HG03571 (cell line): ENCODE measurements around the gene NEK4.
"Not testable (repeated sequence)": the region's sequence is repeated elsewhere in the genome, so short reads cannot be mapped to it uniquely, and the experiment has no call there.

Experiments used
- ATAC-seq: cut with Tn5 transposase; IDR thresholded peaks from one replicate; pipeline ENCODE4 v1.9.1; 2021; ENCODE audit not compliant: unreplicated experiment

The NEK4 gene

GRCh38 chr3:52743152-52743551, 27.6 kb downstream of the NEK4 start:
- no peak for ATAC-seq

- ATAC-seq = no peak
These were observed 28.2 kb downstream of the NEK4 start for GRCh38 chr3:52742418-52743041.

GRCh38 chr3:52739730-52740129, 31.0 kb downstream of the NEK4 start:
- no peak for ATAC-seq

- no peak for ATAC-seq
These were observed 37.4 kb downstream of the NEK4 start for GRCh38 chr3:52733256-52733891.

GRCh38 chr3:52731590-52731989, 39.1 kb downstream of the NEK4 start:
- ATAC-seq = no peak

- ATAC-seq = no peak
These were observed 40.1 kb downstream of the NEK4 start for GRCh38 chr3:52730681-52731080.

GRCh38 chr3:52728753-52729152, 42.0 kb downstream of the NEK4 start:
- ATAC-seq = not testable (repeated sequence)

GRCh38 chr3:52724511-52724910, 46.2 kb downstream of the NEK4 start:
- ATAC-seq = no peak

- no peak for ATAC-seq
These were observed 46.8 kb downstream of the NEK4 start for GRCh38 chr3:52723935-52724334.

GRCh38 chr3:52722491-52722890, 48.2 kb downstream of the NEK4 start:
- ATAC-seq = no peak

- no peak for ATAC-seq
These were observed 49.1 kb downstream of the NEK4 start for GRCh38 chr3:52721730-52722008.

GRCh38 chr3:52721002-52721729, 49.6 kb downstream of the NEK4 start:
- ATAC-seq = no peak

- no peak for ATAC-seq
These were observed 51.1 kb downstream of the NEK4 start for GRCh38 chr3:52719618-52720017.

- no peak for ATAC-seq
These were observed 54.9 kb downstream of the NEK4 start for GRCh38 chr3:52715714-52716305.

GRCh38 chr3:52714335-52715302, 56.1 kb downstream of the NEK4 start:
- no peak for ATAC-seq

GRCh38 chr3:52712291-52713212, 58.2 kb downstream of the NEK4 start:
- ATAC-seq = no peak

GRCh38 chr3:52710512-52710911, 60.2 kb downstream of the NEK4 start:
- no peak for ATAC-seq

- no peak for ATAC-seq
These were observed 63.2 kb downstream of the NEK4 start for GRCh38 chr3:52707585-52707984.

GRCh38 chr3:52705688-52706686, 64.8 kb downstream of the NEK4 start, which contains the start of the genes GLT8D1 and SPCS1:
Gene GLT8D1 (minus strand): TSS chr3:52705791. CDS start chr3:52700460, 5,331 bp downstream.
Gene SPCS1 (plus strand): TSS chr3:52706106. CDS start chr3:52706247, 141 bp downstream.
- ATAC-seq = peak; percentile 76
